HUDEP-2 (cell line): Measurements from ENCODE around the gene PDXDC1.
"Not testable (repeated sequence)": the region's sequence is repeated elsewhere in the genome, so short reads cannot be mapped to it uniquely, and the experiment has no call there.

Experiments
- DNase-seq, 76 experiments: peaks; one replicate each; lab custom pipeline; 2025; ENCODE audit not compliant: unreplicated experiment in 76 of 76; lab: John Stamatoyannopoulos, UW

The PDXDC1 gene

GRCh38 chr16:14971621-14972228, 3.1 kb upstream of the PDXDC1 start:
- peak in 4 of 76 experiments; percentile 3 to 27 (median 12) for DNase-seq

DNA sequence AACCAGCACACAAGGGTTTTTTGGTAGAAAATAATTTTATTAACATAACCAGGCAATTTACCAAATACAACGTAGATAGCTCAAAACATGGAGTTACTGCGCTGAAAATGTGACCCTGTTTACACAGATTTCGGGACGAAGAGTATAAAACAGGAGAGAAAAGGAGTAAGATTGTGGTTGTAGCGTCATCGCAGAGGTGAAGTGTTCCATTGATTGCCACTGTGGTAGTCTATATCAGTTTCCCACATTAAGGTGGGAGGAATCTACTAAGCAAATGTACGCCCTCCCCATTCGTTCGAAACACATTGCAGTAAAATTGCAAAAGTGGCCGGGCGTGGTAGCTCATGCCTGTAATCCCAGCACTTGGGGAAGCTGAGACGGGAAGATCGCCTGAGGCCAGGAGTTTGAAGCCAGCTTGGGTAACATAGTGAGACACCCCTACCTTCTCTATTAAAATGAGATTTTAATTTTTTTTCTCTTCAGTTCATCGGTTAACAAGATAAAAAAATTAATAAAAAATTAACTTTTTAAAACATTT, 972 bp upstream of the PDXDC1 start:
- DNase-seq, result peak in 1 of 76 experiments; percentile 9

DNA sequence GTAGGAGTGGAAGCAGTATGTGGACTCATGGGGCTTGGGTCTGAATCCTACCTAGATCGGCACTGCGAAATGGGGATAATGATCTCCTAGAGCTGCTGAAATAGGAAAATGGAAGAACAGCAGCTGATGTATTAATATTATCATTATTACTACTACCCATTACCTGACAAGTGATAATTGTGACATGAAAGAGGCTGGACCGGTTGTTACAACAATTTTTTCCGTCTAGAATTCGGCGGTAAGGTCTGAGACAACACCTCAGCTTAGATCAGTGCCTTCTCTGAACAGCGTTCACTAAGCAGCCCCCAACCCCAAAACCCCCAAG, 533 bp upstream of the PDXDC1 start:
- not testable (repeated sequence) for DNase-seq

- DNase-seq, result peak in 5 of 76 experiments; percentile 2 to 35 (median 15)
Observed at GRCh38 chr16:14975418-14976194, 780 bp downstream of the PDXDC1 start.

DNA sequence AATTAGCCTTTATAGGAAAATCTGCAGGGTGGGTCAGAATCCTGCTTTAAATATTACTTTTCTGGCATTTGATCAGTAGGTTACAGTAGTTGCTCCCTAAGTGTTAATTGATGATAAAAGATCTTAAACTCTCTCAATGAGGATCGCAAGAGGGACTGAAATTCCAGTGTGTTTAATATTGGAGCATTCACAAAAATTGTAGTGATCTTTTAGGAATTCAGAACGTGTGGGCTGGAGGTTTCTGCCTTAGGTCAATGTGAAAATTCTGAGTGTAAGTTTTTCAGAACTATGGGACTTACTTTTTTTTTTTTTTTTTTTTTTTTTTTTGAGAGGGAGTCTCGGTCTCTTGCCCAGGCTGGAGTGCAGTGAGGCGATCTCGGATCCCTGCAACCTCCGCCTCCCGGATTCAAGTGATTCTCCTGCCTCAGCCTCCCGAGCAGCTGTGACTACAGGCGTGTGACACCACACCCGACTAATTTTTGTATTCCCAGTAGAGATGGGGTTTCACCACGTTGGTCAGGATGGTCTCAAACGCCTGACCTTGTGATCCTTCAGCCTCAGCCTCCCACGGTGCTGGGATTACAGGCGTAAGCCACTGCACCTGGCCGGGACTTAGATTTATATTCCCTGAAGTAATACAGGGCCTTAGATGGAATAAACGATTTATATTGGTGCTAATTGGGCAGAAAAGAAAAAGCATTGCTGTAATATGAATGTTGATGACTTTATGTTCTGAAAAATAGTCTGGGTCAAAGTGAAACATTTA, 2.3 kb downstream of the PDXDC1 start:
- not testable (repeated sequence) for DNase-seq

- not testable (repeated sequence) for DNase-seq
Observed at GRCh38 chr16:14978281-14978680, 3.5 kb downstream of the PDXDC1 start.

- not testable (repeated sequence) for DNase-seq
Observed at GRCh38 chr16:14978908-14979307, 4.1 kb downstream of the PDXDC1 start.

- not testable (repeated sequence) for DNase-seq
Observed at GRCh38 chr16:14981234-14981633, 6.4 kb downstream of the PDXDC1 start.

DNA sequence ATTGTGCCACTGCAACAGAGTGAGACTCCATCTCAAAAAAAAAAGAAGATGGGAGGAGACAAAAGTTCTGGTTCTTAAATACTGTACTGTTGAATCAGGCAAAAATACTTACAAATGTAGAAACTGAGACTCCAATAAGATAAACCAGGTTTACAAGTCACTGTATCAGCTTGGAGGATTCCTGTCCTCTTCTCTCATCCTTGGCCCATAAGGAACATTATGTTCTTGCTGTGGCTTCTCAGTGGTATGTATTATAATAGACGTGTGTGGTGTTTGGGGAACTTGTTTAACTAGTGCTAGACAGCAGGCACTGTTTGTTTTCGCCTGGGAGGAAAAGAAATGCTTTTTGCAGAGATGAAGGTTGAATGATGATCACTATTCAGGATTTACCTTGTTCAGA, 7.7 kb downstream of the PDXDC1 start:
- not testable (repeated sequence) for DNase-seq

- not testable (repeated sequence) for DNase-seq
Observed at GRCh38 chr16:14988092-14988491, 13.3 kb downstream of the PDXDC1 start.

- DNase-seq, result not testable (repeated sequence)
Observed at GRCh38 chr16:14988661-14989191, 13.9 kb downstream of the PDXDC1 start.

GRCh38 chr16:14989291-14990281, 14.8 kb downstream of the PDXDC1 start:
- not testable (repeated sequence) for DNase-seq

DNA sequence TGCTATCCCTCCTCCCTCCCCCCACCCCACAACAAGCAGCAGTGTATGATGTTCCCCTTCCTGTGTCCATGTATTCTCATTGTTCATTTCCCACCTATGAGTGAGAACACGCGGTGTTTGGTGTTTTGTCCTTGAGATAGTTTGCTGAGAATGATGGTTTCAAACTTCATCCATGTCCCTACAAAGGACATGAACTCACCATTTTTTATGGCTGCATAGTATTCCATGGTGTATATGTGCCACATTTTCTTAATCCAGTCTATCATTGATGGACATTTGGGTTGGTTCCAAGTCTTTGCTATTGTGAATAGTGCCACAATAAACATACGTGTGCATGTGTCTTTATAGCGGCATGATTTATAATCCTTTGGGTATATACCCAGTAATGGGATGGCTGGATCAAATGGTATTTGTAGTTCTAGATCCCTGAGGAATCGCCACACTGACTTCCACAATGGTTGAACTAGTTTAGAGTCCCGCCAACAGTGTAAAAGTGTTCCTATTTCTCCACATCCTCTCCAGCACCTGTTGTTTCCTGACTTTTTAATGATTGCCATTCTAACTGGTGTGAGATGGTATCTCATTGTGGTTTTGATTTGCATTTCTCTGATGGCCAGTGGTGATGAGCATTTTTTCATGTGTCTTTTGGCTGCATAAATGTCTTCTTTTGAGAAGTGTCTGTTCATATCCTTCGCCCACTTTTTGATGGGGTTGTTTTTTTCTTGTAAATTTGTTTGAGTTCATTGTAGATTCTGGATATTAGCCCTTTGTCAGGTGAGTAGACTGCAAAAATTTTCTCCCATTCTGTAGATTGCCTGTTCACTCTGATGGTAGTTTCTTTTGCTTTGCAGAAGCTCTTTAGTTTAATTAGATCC, 18.7 kb downstream of the PDXDC1 start:
- not testable (repeated sequence) for DNase-seq

DNA sequence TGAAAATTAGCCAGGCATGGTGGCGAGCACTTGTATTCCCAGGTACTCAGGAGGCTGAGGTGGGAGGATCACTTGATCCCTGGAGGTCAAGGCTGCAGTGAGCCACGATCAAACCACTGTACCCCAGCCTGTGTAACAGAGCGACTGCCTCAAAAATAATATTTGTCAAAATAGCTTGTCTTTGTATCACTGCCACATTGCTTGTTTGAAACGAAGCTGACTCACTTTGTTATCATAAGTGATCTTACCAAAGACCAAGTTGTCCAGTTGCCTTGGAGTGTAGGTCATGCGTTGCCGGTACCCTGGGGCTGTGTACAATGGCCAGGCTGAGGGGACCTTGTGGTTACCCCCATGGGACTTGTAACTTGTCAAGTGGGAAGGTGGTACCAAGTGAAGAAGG, 21.9 kb downstream of the PDXDC1 start:
- DNase-seq, result not testable (repeated sequence)

DNA sequence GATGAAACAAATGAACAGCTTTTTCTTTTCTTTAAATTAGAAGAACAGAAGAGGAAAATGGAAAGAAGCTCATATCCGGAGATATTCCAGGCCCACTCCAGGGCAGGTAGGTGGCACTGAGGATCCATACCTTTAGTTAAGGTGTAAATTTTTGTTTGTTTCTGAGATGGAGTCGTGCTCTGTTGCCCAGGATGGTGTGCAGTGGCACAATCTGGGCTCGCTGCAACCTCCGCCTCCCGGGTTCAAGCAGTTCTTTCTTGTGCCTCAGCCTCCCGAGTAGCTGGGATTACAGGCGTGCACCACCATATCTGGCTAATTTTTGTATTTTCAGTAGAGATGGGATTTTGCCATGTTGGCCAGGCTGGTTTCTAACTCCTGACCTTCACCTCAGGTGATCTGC, 23.5 kb downstream of the PDXDC1 start:
- not testable (repeated sequence) for DNase-seq

DNA sequence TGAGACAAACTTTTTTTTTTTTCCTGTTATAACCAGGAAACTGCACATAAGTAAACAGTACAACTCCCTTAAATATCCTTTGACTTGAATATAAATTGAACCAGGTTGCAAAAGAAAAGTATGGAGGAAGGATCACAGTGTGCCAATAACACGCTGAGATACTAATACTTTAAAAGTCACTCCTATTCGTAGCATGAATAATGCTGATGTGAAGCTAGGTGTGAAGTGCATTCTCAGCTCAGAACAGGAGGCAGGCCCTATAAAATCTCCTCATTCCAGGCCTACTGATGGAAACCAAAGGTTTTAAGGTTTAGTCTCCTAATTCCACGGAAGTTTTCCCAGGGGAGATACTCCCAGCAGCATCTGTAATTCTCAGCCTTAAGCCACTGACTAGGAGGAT, 25.0 kb downstream of the PDXDC1 start:
- not testable (repeated sequence) for DNase-seq

- DNase-seq, result not testable (repeated sequence)
Observed at GRCh38 chr16:15002448-15002847, 27.6 kb downstream of the PDXDC1 start.

DNA sequence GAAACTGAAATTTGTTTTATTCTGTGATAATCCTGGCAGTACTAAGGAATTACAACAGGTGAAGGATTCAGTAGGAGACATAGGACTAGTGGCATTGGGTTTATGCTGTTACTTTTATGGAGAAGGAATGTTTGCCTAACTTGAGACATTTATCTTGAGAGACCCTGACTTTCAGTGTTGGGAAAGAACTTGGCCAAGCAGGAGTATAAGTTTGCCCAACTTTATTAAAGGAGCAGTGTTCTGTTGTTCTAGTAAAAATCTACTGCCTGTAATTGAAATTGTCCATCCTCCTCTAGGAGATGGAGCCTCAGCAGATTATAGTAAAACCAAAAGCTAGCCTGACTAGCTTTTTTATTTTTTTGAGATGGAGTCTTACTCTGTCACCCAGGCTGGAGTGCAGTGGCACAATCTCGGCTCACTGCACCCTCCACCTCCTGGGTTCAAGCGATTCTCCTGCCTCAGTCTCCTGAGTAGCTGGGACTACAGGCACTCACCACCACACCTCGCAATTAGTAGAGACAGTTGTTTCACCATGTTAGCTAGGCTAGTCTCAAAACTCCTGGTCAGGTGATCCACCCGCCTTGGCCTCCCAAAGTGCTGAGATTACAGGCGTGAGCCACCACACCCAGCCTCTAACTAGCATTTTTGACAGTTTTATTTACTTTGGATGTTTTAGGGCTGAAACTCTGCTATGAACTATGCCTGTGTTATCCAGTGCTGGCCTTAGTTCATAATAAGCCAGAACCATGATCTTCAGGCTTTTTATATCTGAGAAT, 30.7 kb downstream of the PDXDC1 start:
- not testable (repeated sequence) for DNase-seq
